Heart right ventricle (tissue), 16 donors: ENCODE measurements around the gene EIF4E2. TPM values are rescaled to one million over a fixed set of nuclear protein-coding genes. Genes with fewer than 3 reads are reported as not detected.
"Not testable (repeated sequence)": the region's sequence is repeated elsewhere in the genome, so short reads cannot be mapped to it uniquely, and the experiment has no call there.

ENCODE experiments used
- ATAC-seq, 8 donors: fragments of 200-7000 bp; cut with Tn5 transposase; one replicate each; pipeline ENCODE4 v1.9.1; 2020; ENCODE audit warnings: mild to moderate bottlenecking in 8 of 8, moderate library complexity in 8 of 8, moderate number of reproducible peaks in 1 of 8
- DNase-seq, 2 donors: peaks; one replicate each; pipeline ENCODE4 v3.0.0-alpha.2; 2020
- H3K27ac ChIP-seq, 10 donors: fragments of 200-600 bp; sonication (generic) in 2 of 10; one replicate each; pipeline versions ENCODE4 v1.5.0 to v1.8.0; 2020 to 2022; ENCODE audit warnings: mild to moderate bottlenecking in 3 of 10
- H3K27me3 ChIP-seq, 7 donors: fragments of 200-600 bp; one replicate each; pipeline ENCODE4 v1.8.0; 2021 to 2022; ENCODE audit warnings: mild to moderate bottlenecking in 2 of 7
- H3K36me3 ChIP-seq, 9 donors: fragments of 200-600 bp; sonication (generic) in 1 of 9; one replicate each; pipeline versions ENCODE4 v1.5.0 to v1.8.0; 2020 to 2022; ENCODE audit warnings: mild to moderate bottlenecking in 2 of 9
- H3K4me1 ChIP-seq, 9 donors: fragments of 200-600 bp; sonication (generic) in 1 of 9; one replicate each; pipeline versions ENCODE4 v1.5.0 to v1.8.0; 2020 to 2022; ENCODE audit warnings: mild to moderate bottlenecking in 4 of 9
- H3K4me3 ChIP-seq, 10 donors: fragments of 200-600 bp; sonication (generic) in 2 of 10; one replicate each; pipeline versions ENCODE4 v1.5.0 to v1.8.0; 2020 to 2022; ENCODE audit warnings: mild to moderate bottlenecking in 7 of 10, moderate library complexity in 2 of 10
- H3K9me3 ChIP-seq, 11 donors: fragments of 200-600 bp in 10 of 11; sonication (generic) in 2 of 11; one replicate each; pipeline versions ENCODE4 v1.5.0 to v1.8.0; 2013 to 2022; ENCODE audit warnings: mild to moderate bottlenecking in 2 of 11, control low read depth in 1 of 11, moderate library complexity in 1 of 11
- WGBS, 2 donors: extraction: QIAGEN DNeasy Blood & Tissue Kit; methylation state at CpG; one replicate each; pipeline ENCODE4 v1.1.7; 2013; ENCODE audit warnings: inconsistent platforms in 1 of 2; 5-methylcytosine and 5-hydroxymethylcytosine counted together
- intact Hi-C, 10 donors: fragments of 100-400 bp; cut with DNase I; formaldehyde crosslinking; loops; one replicate each; pipeline versions ENCODE4 v1.11.1 to v1.14.2; 2022
- polyA plus RNA-seq, 2 donors: library from polyadenylated mRNA; stranded (reverse); fragments of 200-250 nt; gene quantifications; one replicate each; pipeline ENCODE4 v1.2.3, GENCODE V29; 2013
- total RNA-seq, 10 donors: library from RNA; stranded (reverse); fragmentation: NEBNext Ultra II Directional in 3 of 10; extraction: Animal tissue kit (Norgen Biotek cat#: 25700) in 3 of 10; gene quantifications; one replicate each; pipeline versions ENCODE4 v1.2.1 to v1.2.4, GENCODE V29; 2021 to 2023
- TF ChIP-seq, protein P1 (sequence below), 9 donors: fragments of 200-600 bp; sonication (generic) in 2 of 9; IDR thresholded peaks; one replicate each; pipeline versions ENCODE4 v1.5.0 to v1.8.0; 2021 to 2022; ENCODE audit warnings: antibody characterized with exemption in 9 of 9, mild to moderate bottlenecking in 5 of 9, moderate library complexity in 1 of 9
- donor health status: Arrhythmogenic right ventricular cardiomyopathy.
- donor health status: ischemic (EF 13 %, LVEDD 7.1; RV severe dilation, severe dysfunction).
- donor health status: healthy with polysubstance abuse.
- donor health status: DM: no; HTN: yes; CAD: no.
- donor health status: DM: no; HTN: no; CAD: no.
- donor health status: ischemic (EF 25% LVEDD 6.9; RV normal size, moderate dysfunction).
- donor health status: ischemic (EF 25% LVEDD 5.7; RV mildly dilated, moderate dysfunction).
- donor health status: healthy.
- donor health status: DM: yes; HTN: yes; CAD: no.
- donor health status: Ischemic cardiomyopathy.
- donor health status: ischemic (EF 35%, LVEDD 5.7; RV mildly dilated, moderate dysfunction).
- donor health status: nonischemic (EF 11% LVEDD 7.7; RV severe dilation, severe dysfunction).
- donor health status: DM: yes; HTN: yes; CAD: no.
- donor health status: PGD.
- donor health status: ischemic (EF 29% LVEDD 5.4; RV normal size, mild dysfunction).
- donor health status: nonischemic (EF 23%, LVEDD 6.1; RV moderate dilation, normal function).

EIF4E2 gene
- total and polyA plus RNA-seq, 12 donors, result 30.3 to 58.1 (median 40.2) TPM

GRCh38 chr2:232569541-232569940 lies 19.1 kb downstream of the EIF4E2 start:
- no peaks in the 10 kb centered on the region for H3K9me3 ChIP-seq
- H3K4me1 ChIP-seq, result peaks cover 0 to 16% (median 8%) of the 10 kb centered on the region in 9 donors
- DNase-seq, result no peak
- ATAC-seq, result no peak
- H3K27me3 ChIP-seq, result no peaks in the 10 kb centered on the region
- H3K4me3 ChIP-seq, result no peak overlapping the region
- peaks cover 0 to 100% (median 84%) of the 10 kb centered on the region in 9 donors for H3K36me3 ChIP-seq
- WGBS, 2 donors, result 93 to 96% methylated on average over 9 of the region's 9 CpGs
- TF ChIP-seq, protein P1, sequence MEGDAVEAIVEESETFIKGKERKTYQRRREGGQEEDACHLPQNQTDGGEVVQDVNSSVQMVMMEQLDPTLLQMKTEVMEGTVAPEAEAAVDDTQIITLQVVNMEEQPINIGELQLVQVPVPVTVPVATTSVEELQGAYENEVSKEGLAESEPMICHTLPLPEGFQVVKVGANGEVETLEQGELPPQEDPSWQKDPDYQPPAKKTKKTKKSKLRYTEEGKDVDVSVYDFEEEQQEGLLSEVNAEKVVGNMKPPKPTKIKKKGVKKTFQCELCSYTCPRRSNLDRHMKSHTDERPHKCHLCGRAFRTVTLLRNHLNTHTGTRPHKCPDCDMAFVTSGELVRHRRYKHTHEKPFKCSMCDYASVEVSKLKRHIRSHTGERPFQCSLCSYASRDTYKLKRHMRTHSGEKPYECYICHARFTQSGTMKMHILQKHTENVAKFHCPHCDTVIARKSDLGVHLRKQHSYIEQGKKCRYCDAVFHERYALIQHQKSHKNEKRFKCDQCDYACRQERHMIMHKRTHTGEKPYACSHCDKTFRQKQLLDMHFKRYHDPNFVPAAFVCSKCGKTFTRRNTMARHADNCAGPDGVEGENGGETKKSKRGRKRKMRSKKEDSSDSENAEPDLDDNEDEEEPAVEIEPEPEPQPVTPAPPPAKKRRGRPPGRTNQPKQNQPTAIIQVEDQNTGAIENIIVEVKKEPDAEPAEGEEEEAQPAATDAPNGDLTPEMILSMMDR (IDR thresholded peaks at IDR 0.05), result no peak
- H3K27ac ChIP-seq, result no peak overlapping the region
- intact Hi-C loops, result no loop called here

GRCh38 chr2:232570481-232570880 lies 20.0 kb downstream of the EIF4E2 start:
- H3K27me3 ChIP-seq, H3K9me3 ChIP-seq, intact Hi-C loops, DNase-seq, H3K27ac ChIP-seq, H3K4me3 ChIP-seq, ATAC-seq: not testable (repeated sequence)
- WGBS, 2 donors, result 96 to 99% methylated on average over 6 of the region's 6 CpGs
- peaks cover 0 to 16% (median 8%) of the 10 kb centered on the region in 9 donors for H3K4me1 ChIP-seq
- peaks cover 0 to 100% (median 84%) of the 10 kb centered on the region in 9 donors for H3K36me3 ChIP-seq

DNA sequence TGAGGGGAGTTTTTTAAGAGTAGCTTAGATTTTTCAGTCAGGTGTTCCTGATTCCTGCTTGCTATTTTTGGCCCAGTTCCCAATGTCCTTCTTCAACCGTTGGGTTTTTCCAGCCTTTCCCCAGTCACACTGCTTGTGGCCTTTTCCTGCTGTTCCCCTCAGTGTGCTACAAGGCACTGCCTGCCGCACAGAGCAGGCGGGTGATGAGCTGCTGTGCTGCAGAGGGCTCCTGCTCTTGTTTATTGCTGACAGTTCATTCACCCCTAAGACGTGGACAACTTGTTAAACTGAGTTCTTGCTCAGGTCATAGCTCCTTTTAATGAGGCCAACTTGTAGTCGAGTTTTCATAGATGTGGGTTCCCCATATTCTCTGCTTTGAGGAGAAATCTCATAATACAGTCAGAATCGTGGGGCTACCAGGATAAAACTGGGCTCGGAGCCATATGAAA lies 20.6 kb downstream of the EIF4E2 start:
- TF ChIP-seq, protein P1 (IDR thresholded peaks at IDR 0.05), result no peak
- peaks cover 0 to 100% (median 82%) of the 10 kb centered on the region in 9 donors for H3K36me3 ChIP-seq
- DNase-seq, result no peak
- H3K4me1 ChIP-seq, result peaks cover 0 to 16% (median 8%) of the 10 kb centered on the region in 9 donors
- no peak overlapping the region for H3K27ac ChIP-seq
- 74 to 76% methylated on average over 7 of the region's 7 CpGs for WGBS, 2 donors
- no peak overlapping the region for H3K4me3 ChIP-seq
- H3K27me3 ChIP-seq, result no peaks in the 10 kb centered on the region
- intact Hi-C loops, result no loop called here
- H3K9me3 ChIP-seq, result no peaks in the 10 kb centered on the region
- no peak for ATAC-seq

GRCh38 chr2:232573042-232573441 lies 22.6 kb downstream of the EIF4E2 start:
- no peaks in the 10 kb centered on the region for H3K9me3 ChIP-seq
- intact Hi-C loops, result no loop called here
- TF ChIP-seq, protein P1 (IDR thresholded peaks at IDR 0.05), result no peak
- peaks cover 0 to 20% (median 3%) of the 10 kb centered on the region in 9 donors for H3K4me1 ChIP-seq
- ATAC-seq, result no peak
- no peak overlapping the region for H3K27ac ChIP-seq
- H3K27me3 ChIP-seq, result no peaks in the 10 kb centered on the region
- H3K36me3 ChIP-seq, result peaks cover 0 to 100% (median 66%) of the 10 kb centered on the region in 9 donors
- DNase-seq, result no peak
- H3K4me3 ChIP-seq, result no peak overlapping the region

DNA sequence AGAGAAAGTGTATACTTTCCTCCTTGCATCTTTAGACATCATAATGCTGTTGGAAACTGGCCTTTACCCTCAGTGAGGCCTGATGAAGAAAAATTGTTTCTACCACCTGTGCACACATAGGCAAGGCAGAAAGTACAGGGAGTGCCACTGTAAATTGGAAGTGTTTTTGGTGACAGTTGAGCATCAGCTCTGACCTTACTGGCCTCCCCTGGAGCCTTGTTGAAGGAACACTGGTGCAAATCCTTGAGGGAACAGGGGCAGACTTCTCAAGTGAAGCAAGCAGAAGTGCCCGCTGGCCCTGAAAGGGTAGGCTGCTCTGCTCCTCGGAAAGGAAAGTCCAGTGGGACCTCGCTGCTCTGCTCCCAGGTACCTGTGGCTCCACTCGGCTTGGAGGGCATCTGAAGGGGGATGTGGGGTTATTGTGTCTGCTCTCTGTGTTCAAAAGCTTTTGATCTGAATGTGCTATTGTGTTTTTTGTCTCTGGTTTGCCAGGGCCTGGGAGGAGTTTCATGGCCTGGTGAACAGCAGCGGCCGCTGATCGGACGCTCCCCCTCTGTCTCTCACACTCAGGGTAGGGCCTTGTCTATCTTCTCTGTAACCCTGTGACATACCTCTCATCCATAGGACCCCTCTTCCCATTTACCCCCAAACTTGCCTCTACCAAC lies 23.4 kb downstream of the EIF4E2 start:
- DNase-seq (no peak), ATAC-seq (no peak)
- TF ChIP-seq, protein P1 (IDR thresholded peaks at IDR 0.05), result no peak
- intact Hi-C loops, result no loop called here
- H3K27ac ChIP-seq, result no peak overlapping the region
- no peaks in the 10 kb centered on the region for H3K9me3 ChIP-seq
- WGBS, 2 donors, result 91 to 96% methylated on average over 8 of the region's 8 CpGs
- peaks cover 0 to 92% (median 57%) of the 10 kb centered on the region in 9 donors for H3K36me3 ChIP-seq
- peaks cover 0 to 14% (median 0%) of the 10 kb centered on the region in 9 donors for H3K4me1 ChIP-seq
- no peaks in the 10 kb centered on the region for H3K27me3 ChIP-seq
- H3K4me3 ChIP-seq, result no peak overlapping the region
